Mesothelial cell of epicardium (in vitro differentiated cells): ENCODE measurements around the gene UPF3A. TPM values are rescaled to one million over a fixed set of nuclear protein-coding genes. Genes with fewer than 3 reads are reported as not detected.
A peak's percentile ranks its signal among the peaks of the same experiment; 100 is the strongest.
"Not testable (repeated sequence)": the region's sequence is repeated elsewhere in the genome, so short reads cannot be mapped to it uniquely, and the experiment has no call there.

Experiments used
- DNase-seq, 2 experiments: peaks; one replicate each; pipeline ENCODE4 v3.0.0; 2021; ENCODE audit warnings: low spot score in 2 of 2; ENCODE audit not compliant: unreplicated experiment in 2 of 2
- H3K27ac Mint-ChIP-seq: 2 replicates; pipeline ENCODE4 v1.8.0; 2021; ENCODE audit warnings: mixed read lengths
- H3K27me3 Mint-ChIP-seq: 2 replicates; pipeline ENCODE4 v1.8.0; 2021; ENCODE audit warnings: low read depth, mixed read lengths
- H3K36me3 Mint-ChIP-seq: 2 replicates; pipeline ENCODE4 v1.8.0; 2021; ENCODE audit warnings: mixed read lengths
- H3K4me1 Mint-ChIP-seq: 2 replicates; pipeline ENCODE4 v1.8.0; 2021; ENCODE audit warnings: mixed read lengths
- H3K4me3 Mint-ChIP-seq: 2 replicates; pipeline ENCODE4 v1.8.0; 2021; ENCODE audit warnings: mild to moderate bottlenecking, moderate library complexity, mixed read lengths
- H3K9me3 Mint-ChIP-seq: 2 replicates; pipeline ENCODE4 v1.8.0; 2021; ENCODE audit warnings: mixed read lengths
- total RNA-seq: library from RNA; stranded (reverse); gene quantifications from 3 replicates; pipeline ENCODE4 v1.2.1, GENCODE V29; 2021
- TF ChIP-seq, protein P1 (sequence below): fragments of 200-600 bp; sonication (generic); IDR thresholded peaks from one replicate; pipeline ENCODE4 v1.5.0; 2021; ENCODE audit warnings: antibody characterized with exemption; ENCODE audit not compliant: unreplicated experiment

Gene UPF3A
- total RNA-seq, 1 donor from 2014 or later, result 123 TPM

DNA sequence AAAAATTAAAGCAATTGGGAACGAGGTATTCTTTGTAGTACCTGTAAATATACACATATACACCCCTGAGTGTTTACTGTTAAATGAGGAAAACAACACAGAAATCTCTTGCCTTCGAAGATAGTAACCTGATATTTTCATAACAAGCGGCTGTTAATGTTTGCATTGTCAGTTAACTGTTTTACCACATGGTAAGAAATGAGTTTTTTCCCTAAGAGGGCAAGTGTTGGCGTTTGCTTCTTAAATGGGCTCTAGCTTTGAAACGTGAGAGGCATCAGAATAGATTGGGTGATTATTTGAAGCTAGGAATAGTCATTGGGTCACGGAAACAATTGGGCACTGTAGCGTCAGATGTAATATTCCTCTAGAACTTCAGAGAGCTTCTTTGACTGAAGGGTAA, 22.0 kb upstream of the UPF3A start:
- no peaks in the 10 kb centered on the region for H3K4me1 Mint-ChIP-seq
- peaks cover 56% of the 10 kb centered on the region for H3K36me3 Mint-ChIP-seq
- H3K4me3 Mint-ChIP-seq, result no peak overlapping the region
- DNase-seq, result no peak
- no peak overlapping the region for H3K27ac Mint-ChIP-seq
- TF ChIP-seq, protein P1, sequence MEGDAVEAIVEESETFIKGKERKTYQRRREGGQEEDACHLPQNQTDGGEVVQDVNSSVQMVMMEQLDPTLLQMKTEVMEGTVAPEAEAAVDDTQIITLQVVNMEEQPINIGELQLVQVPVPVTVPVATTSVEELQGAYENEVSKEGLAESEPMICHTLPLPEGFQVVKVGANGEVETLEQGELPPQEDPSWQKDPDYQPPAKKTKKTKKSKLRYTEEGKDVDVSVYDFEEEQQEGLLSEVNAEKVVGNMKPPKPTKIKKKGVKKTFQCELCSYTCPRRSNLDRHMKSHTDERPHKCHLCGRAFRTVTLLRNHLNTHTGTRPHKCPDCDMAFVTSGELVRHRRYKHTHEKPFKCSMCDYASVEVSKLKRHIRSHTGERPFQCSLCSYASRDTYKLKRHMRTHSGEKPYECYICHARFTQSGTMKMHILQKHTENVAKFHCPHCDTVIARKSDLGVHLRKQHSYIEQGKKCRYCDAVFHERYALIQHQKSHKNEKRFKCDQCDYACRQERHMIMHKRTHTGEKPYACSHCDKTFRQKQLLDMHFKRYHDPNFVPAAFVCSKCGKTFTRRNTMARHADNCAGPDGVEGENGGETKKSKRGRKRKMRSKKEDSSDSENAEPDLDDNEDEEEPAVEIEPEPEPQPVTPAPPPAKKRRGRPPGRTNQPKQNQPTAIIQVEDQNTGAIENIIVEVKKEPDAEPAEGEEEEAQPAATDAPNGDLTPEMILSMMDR, result no peak
- no peaks in the 10 kb centered on the region for H3K27me3 Mint-ChIP-seq
- H3K9me3 Mint-ChIP-seq, result no peaks in the 10 kb centered on the region

DNA sequence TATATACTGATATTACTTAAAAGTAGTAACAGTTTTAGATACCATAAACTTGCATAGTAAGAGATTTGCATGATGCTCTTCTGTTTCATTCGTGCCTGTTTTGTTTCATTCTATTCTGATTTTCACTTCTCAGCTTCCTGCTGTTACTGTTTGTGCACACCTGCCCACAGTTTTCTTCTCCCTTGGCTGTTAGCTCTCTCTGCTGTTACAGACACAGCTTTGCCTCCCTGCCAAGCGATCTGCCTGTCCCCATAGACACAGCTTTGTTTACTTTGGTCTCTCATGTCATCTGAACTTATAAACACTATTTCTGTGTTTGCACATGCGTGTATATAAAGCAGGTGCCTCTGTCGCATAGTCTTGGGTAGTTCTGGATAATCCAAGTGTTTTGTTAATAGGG, 21.4 kb upstream of the UPF3A start:
- Mint-ChIP-seq H3K27me3 (no peaks in the 10 kb centered on the region), H3K36me3 (peaks cover 53% of the 10 kb centered on the region), H3K4me3 (no peak overlapping the region), H3K27ac (no peak overlapping the region), H3K9me3 (no peaks in the 10 kb centered on the region), H3K4me1 (no peaks in the 10 kb centered on the region)
- DNase-seq, result no peak
- TF ChIP-seq, protein P1, result no peak

DNA sequence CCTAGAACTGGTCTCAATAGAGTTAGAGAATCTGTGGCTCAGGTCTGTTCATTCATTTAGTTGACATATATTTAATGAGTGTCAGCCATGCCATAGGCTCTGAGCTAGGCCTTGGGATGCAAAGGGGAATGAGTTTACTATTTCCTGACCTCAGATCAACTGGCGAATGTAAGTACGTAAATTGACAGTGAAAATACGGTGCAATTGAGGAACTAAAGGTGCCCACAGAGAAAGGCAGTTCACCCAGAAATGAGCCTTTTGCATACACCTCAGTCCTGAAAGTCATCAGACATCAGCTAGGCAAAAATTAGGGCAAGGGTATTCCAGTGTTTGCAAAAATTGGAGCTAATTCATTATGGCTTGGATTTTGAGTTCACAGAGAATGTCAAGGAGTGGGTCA, 20.6 kb upstream of the UPF3A start:
- no peak overlapping the region for H3K27ac Mint-ChIP-seq
- no peak for DNase-seq
- H3K36me3 Mint-ChIP-seq, result peaks cover 54% of the 10 kb centered on the region
- no peaks in the 10 kb centered on the region for H3K27me3 Mint-ChIP-seq
- no peaks in the 10 kb centered on the region for H3K4me1 Mint-ChIP-seq
- H3K4me3 Mint-ChIP-seq, result no peak overlapping the region
- TF ChIP-seq, protein P1, result no peak
- no peaks in the 10 kb centered on the region for H3K9me3 Mint-ChIP-seq

DNA sequence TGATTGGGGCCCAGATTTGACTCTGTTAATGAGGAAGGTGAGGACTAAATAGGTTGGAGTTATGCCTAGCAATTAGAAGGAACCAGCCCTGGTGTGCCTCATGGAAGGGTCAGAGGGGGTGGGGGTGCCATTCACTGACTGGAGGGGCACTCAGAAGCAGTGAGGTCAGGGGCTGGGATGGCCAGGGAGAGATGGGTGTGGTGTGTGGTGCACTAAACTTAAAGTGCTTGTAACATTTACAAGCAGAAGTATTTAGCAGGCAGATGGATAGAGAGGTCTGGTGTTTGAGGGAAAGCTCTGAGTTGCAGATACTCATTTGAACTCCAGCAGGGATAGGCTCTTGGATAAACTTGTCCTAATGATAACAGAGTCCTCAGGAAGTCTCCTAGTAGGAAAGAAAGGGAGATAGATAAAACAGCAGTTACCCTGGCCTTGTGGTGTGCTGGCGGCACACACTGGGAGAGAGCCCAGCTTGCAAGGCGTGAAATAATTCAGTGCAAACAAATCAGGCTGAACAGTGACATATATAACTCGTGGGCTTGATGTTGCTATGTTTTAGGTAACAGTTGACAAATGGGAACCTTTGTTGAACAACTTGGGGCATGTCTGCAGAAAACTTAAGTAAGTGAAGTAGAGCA, 20.0 kb upstream of the UPF3A start:
- Mint-ChIP-seq H3K4me1 (no peaks in the 10 kb centered on the region), H3K9me3 (no peaks in the 10 kb centered on the region), H3K4me3 (no peak overlapping the region), H3K36me3 (peaks cover 55% of the 10 kb centered on the region), H3K27ac (peak overlapping the region; percentile 13), H3K27me3 (no peaks in the 10 kb centered on the region)
- DNase-seq, result no peak
- TF ChIP-seq, protein P1, result no peak

DNA sequence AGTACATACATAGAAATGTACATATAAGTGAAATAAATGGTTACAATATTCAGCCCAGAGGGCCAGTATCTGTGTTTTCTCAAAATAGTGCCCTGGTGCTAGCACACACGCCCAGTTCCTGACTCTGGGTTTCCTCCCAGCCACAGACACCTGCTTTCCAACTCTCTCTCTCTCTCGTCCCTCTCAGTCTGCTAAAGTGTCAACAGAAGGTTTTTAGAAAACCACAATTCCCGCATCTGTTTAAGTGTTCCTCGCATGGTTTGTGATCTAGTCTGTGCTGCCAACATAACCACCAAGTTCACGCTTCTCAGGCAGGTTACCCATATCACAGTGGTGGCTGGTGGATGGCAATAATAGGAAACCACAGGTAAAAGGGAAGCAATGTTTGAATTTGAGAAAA, 17.8 kb upstream of the UPF3A start:
- Mint-ChIP-seq H3K4me1 (no peaks in the 10 kb centered on the region), H3K27ac (no peak overlapping the region), H3K9me3 (peaks cover 5% of the 10 kb centered on the region), H3K36me3 (peaks cover 60% of the 10 kb centered on the region), H3K4me3 (no peak overlapping the region), H3K27me3 (no peaks in the 10 kb centered on the region)
- TF ChIP-seq, protein P1, result no peak
- DNase-seq, result no peak

DNA sequence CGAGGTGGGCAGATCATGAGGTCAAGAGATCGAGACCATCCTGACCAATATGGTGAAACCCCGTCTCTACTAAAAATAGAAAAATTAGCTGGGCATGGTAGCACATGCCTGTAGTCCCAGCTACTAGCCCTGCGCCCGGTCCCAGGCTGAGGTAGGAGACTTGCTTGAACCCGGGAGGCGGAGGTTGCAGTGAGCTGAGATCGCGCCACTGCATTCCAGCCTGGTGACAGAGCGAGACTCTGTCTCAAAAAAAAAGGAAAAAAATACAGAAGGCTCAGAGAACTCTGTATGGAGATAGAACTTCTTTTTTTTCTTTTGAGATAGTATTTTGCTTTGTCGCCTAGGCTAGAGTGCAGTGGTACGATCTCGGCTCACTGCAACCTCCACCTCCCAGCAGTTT, 17.1 kb upstream of the UPF3A start:
- not testable (repeated sequence) for H3K27me3 Mint-ChIP-seq, H3K27ac Mint-ChIP-seq, H3K4me1 Mint-ChIP-seq, H3K4me3 Mint-ChIP-seq, DNase-seq, H3K9me3 Mint-ChIP-seq
- peaks cover 65% of the 10 kb centered on the region for H3K36me3 Mint-ChIP-seq
